Stimulated activated CD4-positive, alpha-beta T cell treated with anti-CD3 and anti-CD28 coated beads, Interleukin-2, amount 100 ng/mL, for 4 hours (primary cell): ENCODE data around the gene MAN1A1.

Source experiments
- DNase-seq: peaks from one replicate; pipeline ENCODE4 v3.0.0-alpha.2; 2020; ENCODE audit warnings: low read depth

The MAN1A1 gene

DNA sequence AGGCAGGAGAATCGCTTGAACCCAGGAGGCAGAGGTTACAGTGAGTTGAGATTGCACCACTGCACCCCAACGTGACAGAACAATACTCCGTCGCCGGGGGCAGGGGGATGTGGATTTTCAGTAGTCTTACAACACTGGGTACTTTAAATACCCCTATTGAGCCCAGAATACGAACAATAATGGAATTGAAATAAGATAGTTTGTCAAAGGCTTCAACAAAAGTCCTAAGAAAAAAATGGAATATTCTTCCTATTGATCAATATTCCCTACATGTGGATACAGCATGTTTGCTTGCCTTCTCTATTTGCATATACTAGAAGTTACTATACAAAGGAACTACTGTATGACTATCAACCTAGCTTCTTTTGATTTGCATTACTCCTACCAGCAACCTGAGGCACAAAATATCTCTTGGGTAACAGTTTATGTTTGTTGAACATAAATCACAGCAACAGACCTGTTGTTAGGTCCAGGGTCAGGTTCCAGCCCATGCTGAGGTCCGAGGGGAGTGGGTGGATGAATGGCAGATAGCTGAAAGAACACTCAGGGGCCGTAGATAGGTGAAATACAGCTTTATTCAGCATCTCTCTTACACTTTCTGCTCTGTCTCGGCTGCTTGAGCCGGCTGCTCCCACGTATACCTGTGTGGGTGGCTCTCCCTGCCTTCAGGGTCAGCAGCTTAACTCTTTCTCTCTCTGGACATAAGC, 23.8 kb downstream of the MAN1A1 start:
- no peak for DNase-seq

- DNase-seq = no peak
Measured at GRCh38 chr6:119324718-119325117, 24.8 kb downstream of the MAN1A1 start.

DNA sequence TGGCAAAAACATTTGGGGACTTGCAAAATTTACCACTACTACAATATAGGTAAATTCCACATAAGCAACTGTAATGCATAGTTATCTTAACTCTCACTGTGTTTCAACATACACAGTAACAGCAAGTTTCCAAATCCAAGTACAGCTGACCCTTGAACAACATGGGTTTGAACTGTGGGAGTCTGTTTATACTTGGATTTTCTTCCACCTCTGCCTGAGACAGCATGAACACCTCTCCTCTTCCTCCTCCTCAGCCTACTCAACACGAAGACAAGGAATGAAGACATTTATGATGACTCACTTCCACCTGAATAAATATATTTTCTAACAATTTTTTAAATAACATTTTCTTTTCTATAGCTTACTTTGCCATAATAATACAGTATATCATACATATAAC, 25.6 kb downstream of the MAN1A1 start:
- no peak for DNase-seq

DNA sequence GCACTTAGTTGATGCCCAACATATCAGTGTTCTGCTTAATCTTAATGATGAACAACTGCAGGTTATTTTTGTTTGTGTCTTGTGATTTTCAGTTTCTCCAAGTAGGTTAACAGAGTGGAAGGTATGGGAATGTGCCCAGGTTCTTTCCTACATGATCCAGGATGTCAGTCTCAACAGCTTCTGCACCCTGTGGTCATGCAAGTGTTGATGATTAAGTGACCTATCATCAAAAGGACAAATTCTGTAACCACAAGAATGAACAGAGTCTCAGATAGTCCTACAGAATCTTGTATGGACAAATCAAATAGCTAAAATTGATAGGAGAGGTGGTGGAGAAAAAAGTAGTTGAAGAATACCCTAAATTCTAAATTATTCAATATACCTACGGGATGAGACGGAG, 26.1 kb downstream of the MAN1A1 start:
- no peak for DNase-seq

DNA sequence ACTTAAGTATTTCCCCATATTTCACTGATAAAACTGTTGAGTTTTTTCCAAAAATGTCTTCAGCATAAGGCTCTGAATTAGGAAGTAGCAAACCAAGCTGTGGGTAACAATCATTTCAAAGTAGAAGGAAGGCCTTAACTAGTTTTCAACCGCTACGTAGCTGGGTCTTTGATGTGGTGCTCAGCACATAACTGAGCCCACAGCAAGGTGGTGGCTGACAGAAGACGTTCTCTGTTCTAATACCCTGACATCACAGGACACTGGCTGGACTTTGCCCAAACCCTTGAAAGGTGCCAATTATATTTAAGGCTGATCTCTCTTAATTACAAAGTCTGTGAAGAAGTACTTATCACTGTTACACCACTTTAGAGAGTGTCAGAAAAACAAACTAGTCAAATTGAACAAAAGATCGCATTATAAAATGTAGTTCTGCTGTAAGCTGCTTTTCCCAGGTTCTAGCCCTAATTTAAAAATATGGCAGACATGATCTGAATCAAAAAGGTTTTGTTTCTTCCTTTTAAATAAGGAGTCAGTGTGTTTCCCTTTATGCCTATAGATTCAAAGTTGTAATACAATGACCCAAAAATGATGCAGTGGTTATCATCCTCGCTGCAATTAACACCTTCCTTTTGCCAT, 26.7 kb downstream of the MAN1A1 start:
- DNase-seq = no peak

GRCh38 chr6:119322034-119322433, 27.5 kb downstream of the MAN1A1 start:
- no peak for DNase-seq

GRCh38 chr6:119319694-119320093, 29.9 kb downstream of the MAN1A1 start:
- DNase-seq = no peak

- no peak for DNase-seq
Measured at GRCh38 chr6:119318730-119319129, 30.8 kb downstream of the MAN1A1 start.

GRCh38 chr6:119318176-119318575, 31.4 kb downstream of the MAN1A1 start:
- DNase-seq = no peak

DNA sequence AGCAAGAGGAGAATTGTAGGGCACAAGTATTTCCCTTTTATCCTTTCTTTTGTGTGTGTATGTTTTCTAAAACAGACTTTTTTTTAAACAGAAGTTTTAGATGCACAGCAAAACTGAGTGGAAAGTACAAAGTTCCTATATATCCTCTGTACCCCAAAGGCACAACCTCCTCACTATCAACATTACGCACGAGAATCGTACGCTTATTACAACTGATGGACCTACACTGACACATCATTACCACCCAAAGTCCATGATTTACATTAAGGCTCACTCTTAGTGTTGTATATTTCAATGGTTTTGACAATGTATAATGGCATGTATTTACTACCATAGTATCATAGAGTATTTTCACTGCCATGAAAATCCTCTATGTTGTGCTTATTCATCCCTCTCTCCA, 32.6 kb downstream of the MAN1A1 start:
- no peak for DNase-seq

- no peak for DNase-seq
Measured at GRCh38 chr6:119314885-119315272, 34.7 kb downstream of the MAN1A1 start.

DNA sequence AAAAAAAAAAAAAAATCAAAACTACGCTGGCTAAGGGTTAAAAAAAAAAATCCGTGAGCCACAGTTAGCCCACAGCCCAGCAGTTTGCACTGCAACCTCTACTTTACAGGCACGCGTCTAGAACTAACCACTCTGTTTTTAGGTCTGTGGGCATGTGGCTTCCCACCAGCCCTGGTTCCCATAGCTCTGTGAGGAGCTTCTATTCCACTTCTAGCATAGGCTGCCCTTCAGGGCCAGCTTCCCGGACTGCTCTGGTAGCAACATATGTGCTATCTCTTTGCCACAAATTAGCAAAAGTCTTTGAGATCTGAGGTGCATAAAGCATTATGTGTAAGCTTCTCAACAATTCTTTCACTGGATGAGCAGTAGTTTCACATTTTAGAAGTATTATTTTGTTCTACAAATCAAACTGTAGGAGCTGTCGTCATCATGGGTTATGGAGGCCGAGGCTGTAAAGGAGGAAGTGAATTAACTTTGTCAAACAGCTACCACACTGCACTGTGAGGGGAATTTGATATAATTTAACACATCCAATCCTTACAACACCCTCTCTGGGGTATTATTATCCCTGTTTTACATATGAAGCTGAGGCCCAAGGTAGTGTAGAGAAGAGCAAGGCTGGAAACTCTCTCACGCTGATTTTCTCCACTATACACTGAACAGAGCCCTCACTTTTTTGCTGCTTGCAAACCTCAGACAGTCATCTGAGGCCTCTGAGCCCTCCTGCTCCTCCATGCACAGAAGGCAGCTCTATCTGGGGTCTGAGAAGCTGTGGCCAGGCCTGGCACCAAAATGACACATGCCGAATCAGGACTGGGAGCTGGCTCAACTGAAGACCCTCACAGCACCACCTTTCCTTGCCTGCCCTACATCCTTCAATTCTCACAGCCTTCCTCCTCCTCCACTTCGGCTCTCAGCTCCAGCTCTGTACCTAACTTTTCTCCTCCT, 35.4 kb downstream of the MAN1A1 start:
- no peak for DNase-seq

DNA sequence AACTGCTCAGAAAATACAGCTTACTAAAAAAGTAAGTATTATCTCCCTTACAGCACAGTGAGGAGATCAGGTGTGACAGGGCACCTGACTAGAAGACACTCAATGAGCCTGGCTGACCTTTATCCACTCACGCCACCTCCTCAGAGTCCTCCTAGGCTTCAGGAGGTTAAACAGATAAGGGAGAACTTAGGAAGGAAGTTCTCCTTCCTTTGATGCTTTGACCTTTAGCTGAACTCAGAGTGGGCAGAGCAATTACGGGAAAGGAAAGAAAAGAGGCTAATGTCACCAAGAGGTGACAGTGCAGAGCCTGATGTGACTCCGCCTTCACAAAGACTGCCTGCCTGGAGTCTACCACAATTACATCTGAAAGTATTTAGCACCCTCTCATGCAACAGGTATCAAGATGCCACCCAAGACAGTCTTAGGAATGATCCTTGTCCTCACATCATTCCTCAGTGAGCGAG, 36.7 kb downstream of the MAN1A1 start:
- DNase-seq = no peak

GRCh38 chr6:119312441-119312840, 37.1 kb downstream of the MAN1A1 start:
- no peak for DNase-seq

GRCh38 chr6:119311514-119312142, 37.9 kb downstream of the MAN1A1 start:
- no peak for DNase-seq

- no peak for DNase-seq
Measured at GRCh38 chr6:119310486-119311036, 39.0 kb downstream of the MAN1A1 start.

DNA sequence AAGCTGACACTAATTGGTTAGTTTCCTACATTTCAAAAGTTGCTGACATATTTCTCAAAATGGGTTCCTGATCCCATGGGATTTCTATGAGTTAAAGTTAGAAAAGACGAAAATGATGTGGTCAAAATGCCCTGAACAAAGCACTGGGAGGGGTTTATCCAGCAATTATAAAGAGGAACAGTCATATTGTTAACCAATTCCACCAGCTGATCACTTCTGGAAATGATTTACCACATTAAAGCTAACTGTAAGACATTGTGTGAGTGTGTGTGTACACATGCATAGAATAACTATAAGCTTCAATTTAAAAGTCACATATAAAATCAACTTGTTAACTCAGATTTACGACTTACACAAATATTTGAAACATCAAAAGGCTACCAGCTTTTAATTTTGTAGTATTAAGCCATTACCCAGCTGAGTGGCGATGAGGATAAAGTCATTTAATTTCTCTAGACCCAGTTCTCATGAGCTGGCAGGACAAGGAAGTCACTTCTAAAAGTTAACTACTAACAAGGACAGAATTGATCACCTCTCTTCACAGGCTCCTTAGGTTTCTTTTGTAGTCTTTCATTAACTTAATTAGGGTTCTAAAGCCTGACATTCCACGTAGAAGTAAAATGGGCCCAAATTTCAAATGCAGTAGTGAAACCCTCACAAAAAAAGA, 40.4 kb downstream of the MAN1A1 start:
- DNase-seq = no peak

- no peak for DNase-seq
Measured at GRCh38 chr6:119308048-119308570, 41.5 kb downstream of the MAN1A1 start.

DNA sequence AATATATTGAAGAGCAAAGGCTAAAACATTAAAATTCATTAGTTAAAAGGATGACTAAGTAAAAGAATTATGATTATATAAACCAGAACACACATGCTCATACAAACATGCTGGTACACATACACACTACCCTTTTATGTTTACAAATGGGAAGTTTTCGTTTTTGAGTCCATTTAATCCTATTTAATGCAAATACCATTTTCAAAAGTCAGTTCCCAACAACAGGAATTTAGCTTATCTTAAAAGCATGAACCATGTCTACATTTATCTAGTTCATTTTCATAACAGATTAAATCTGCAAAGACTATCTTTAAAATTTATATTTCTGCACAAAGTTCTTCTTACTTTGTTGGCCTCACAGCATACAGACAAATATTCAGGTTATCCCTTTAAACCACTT, 42.5 kb downstream of the MAN1A1 start:
- no peak for DNase-seq

DNA sequence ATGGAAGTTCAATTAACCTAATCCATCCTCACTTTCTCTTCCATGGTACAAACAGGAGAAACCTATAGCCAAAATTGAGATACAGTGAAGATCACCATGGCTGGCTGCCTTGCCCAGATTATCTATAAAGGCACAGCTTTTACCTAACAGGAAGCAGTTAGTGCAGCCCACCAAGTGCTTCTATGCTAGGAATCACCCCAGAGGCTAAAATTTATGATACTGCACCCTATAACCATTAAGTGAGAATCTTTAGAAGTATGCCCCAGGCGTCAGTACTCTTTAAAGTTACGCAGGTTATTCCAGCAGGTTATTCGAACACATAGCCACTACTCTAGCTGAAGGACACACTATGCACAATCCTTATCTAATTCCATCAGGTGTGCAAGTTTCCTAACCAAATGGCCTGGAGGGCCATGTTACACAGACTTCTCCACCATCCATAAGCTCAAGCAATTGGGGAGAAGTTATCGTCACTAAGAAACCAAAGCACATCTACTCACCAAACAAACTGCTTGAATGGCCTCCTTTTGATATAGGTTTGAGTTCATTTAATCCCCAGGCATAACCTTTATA, 43.1 kb downstream of the MAN1A1 start:
- DNase-seq = no peak
